KOPT-K1 (cell line): Measurements from ENCODE around the gene RPL37.
A peak's percentile ranks its signal among the peaks of the same experiment; 100 is the strongest.
"Not testable (repeated sequence)": the region's sequence is repeated elsewhere in the genome, so short reads cannot be mapped to it uniquely, and the experiment has no call there.

ENCODE experiments used
- H3K27ac ChIP-seq: fragments of 200-600 bp; sonication (generic); 2 replicates; pipeline ENCODE4 v1.5.1; 2016; ENCODE audit warnings: antibody characterized with exemption, mild to moderate bottlenecking, low read depth, low read length; ENCODE audit not compliant: poor library complexity, severe bottlenecking
- H3K36me3 ChIP-seq: fragments of 200-600 bp; sonication (generic); 2 replicates; pipeline ENCODE4 v1.5.1; 2017; ENCODE audit warnings: antibody characterized with exemption, mild to moderate bottlenecking, low read length, moderate library complexity; ENCODE audit not compliant: insufficient read depth
- H3K9me3 ChIP-seq: fragments of 200-600 bp; sonication (generic); 2 replicates; pipeline ENCODE4 v1.5.1; 2017; ENCODE audit warnings: antibody characterized with exemption, low read length, mild to moderate bottlenecking; ENCODE audit not compliant: insufficient read depth, poor library complexity, severe bottlenecking

Gene RPL37

GRCh38 chr5:40834849-40835787 lies at the start of gene RPL37:
Gene RPL37 (minus strand): TSS chr5:40835222. CDS start chr5:40835185, 37 bp downstream.
- peaks cover 48% of the 10 kb centered on the region for H3K36me3 ChIP-seq
- peak within 1 kb of the TSS; percentile 85 for H3K27ac ChIP-seq
- H3K9me3 ChIP-seq = no peaks in the 10 kb centered on the region

GRCh38 chr5:40883051-40883450 lies 48.0 kb upstream of the RPL37 start:
- not testable (repeated sequence) for H3K36me3 ChIP-seq, H3K27ac ChIP-seq
- H3K9me3 ChIP-seq = peaks cover 18% of the 10 kb centered on the region

- H3K36me3 ChIP-seq = no peaks in the 10 kb centered on the region
- no peak overlapping the region for H3K27ac ChIP-seq
- peaks cover 18% of the 10 kb centered on the region for H3K9me3 ChIP-seq
These were observed 47.3 kb upstream of the RPL37 start for GRCh38 chr5:40882291-40882690.

- Histone ChIP-seq H3K9me3 (peaks cover 18% of the 10 kb centered on the region), H3K36me3 (no peaks in the 10 kb centered on the region), H3K27ac (no peak overlapping the region)
These were observed 44.3 kb upstream of the RPL37 start for GRCh38 chr5:40879163-40879942.

GRCh38 chr5:40877371-40877988 lies 42.5 kb upstream of the RPL37 start:
- H3K36me3 ChIP-seq = no peaks in the 10 kb centered on the region
- peaks cover 12% of the 10 kb centered on the region for H3K9me3 ChIP-seq
- H3K27ac ChIP-seq = no peak overlapping the region

- no peak overlapping the region for H3K27ac ChIP-seq
- H3K9me3 ChIP-seq = no peaks in the 10 kb centered on the region
These were observed 40.9 kb upstream of the RPL37 start for GRCh38 chr5:40875958-40876357.

GRCh38 chr5:40873286-40873880 lies 38.4 kb upstream of the RPL37 start:
- H3K9me3 ChIP-seq = no peaks in the 10 kb centered on the region
- no peaks in the 10 kb centered on the region for H3K36me3 ChIP-seq

More at GRCh38 chr5:40875958-40876357, 40.9 kb upstream of the RPL37 start:
- no peaks in the 10 kb centered on the region for H3K36me3 ChIP-seq

GRCh38 chr5:40872253-40872652 lies 37.2 kb upstream of the RPL37 start:
- not testable (repeated sequence) for H3K27ac ChIP-seq, H3K36me3 ChIP-seq, H3K9me3 ChIP-seq

More at GRCh38 chr5:40873286-40873880, 38.4 kb upstream of the RPL37 start:
- no peak overlapping the region for H3K27ac ChIP-seq

GRCh38 chr5:40871177-40871576 lies 36.2 kb upstream of the RPL37 start:
- Histone ChIP-seq H3K27ac (no peak overlapping the region), H3K36me3 (no peaks in the 10 kb centered on the region), H3K9me3 (no peaks in the 10 kb centered on the region)

- H3K27ac ChIP-seq = no peak overlapping the region
- no peaks in the 10 kb centered on the region for H3K36me3 ChIP-seq
- H3K9me3 ChIP-seq = peaks cover 8% of the 10 kb centered on the region
These were observed 34.4 kb upstream of the RPL37 start for GRCh38 chr5:40869384-40869783.

GRCh38 chr5:40866844-40867243 lies 31.8 kb upstream of the RPL37 start:
- Histone ChIP-seq H3K9me3 (peaks cover 8% of the 10 kb centered on the region), H3K36me3 (no peaks in the 10 kb centered on the region), H3K27ac (no peak overlapping the region)

GRCh38 chr5:40865004-40865403 lies 30.0 kb upstream of the RPL37 start:
- not testable (repeated sequence) for H3K36me3 ChIP-seq, H3K27ac ChIP-seq, H3K9me3 ChIP-seq

- Histone ChIP-seq H3K27ac (no peak overlapping the region), H3K9me3 (peaks cover 8% of the 10 kb centered on the region), H3K36me3 (no peaks in the 10 kb centered on the region)
These were observed 25.7 kb upstream of the RPL37 start for GRCh38 chr5:40860711-40861110.

GRCh38 chr5:40853632-40854192 lies 18.7 kb upstream of the RPL37 start:
- Histone ChIP-seq H3K36me3 (no peaks in the 10 kb centered on the region), H3K9me3 (no peaks in the 10 kb centered on the region), H3K27ac (no peak overlapping the region)
